WTC11 (cell line): ENCODE data around the gene ZNF609. TPM values are rescaled to one million over a fixed set of nuclear protein-coding genes. Genes with fewer than 3 reads are reported as not detected.

Experiments used
- ATAC-seq: fragments of 200-7000 bp; cut with Tn5 transposase; 2 replicates; pipeline ENCODE4 v1.10.0; 2021; ENCODE audit warnings: mild to moderate bottlenecking, moderate library complexity
- CTCF ChIA-PET: fragments of 300-600 bp; sonication (Branson Sonifier 250); formaldehyde crosslinking; loops from one replicate; lab custom pipeline; 2021; ENCODE audit warnings: antibody characterized with exemption; lab: Charles Lee
- POLR2A ChIA-PET: fragments of 350-600 bp; sonication (Branson Sonifier 250); formaldehyde crosslinking; loops from one replicate; lab custom pipeline; 2021; ENCODE audit warnings: antibody characterized with exemption; lab: Charles Lee
- DNase-seq: peaks from one replicate; pipeline ENCODE4 v3.0.0; 2021; ENCODE audit warnings: low spot score
- H3K27ac Mint-ChIP-seq: 2 replicates; pipeline ENCODE4 v1.8.0; 2021; ENCODE audit warnings: mixed read lengths
- H3K27me3 Mint-ChIP-seq: 2 replicates; pipeline ENCODE4 v1.8.0; 2021; ENCODE audit warnings: low read depth, mild to moderate bottlenecking, moderate library complexity, mixed read lengths
- H3K36me3 Mint-ChIP-seq: 2 replicates; pipeline ENCODE4 v1.8.0; 2021; ENCODE audit warnings: mixed read lengths
- H3K4me1 Mint-ChIP-seq: 2 replicates; pipeline ENCODE4 v1.8.0; 2022; ENCODE audit warnings: mixed read lengths
- H3K4me3 Mint-ChIP-seq: 2 replicates; pipeline ENCODE4 v1.8.0; 2021; ENCODE audit warnings: mild to moderate bottlenecking, moderate library complexity, mixed read lengths
- H3K9me3 Mint-ChIP-seq: 2 replicates; pipeline ENCODE4 v1.8.0; 2021; ENCODE audit warnings: mixed read lengths
- ARID4B ChIP-seq: sonication (generic); formaldehyde crosslinking; IDR thresholded peaks from 2 replicates; pipeline ENCODE4 v1.8.0; 2023; ENCODE audit warnings: missing genetic modification reagents, mild to moderate bottlenecking, borderline replicate concordance
- CBFB ChIP-seq: sonication (generic); formaldehyde crosslinking; IDR thresholded peaks from 2 replicates; pipeline ENCODE4 v1.8.1; 2022; ENCODE audit warnings: mild to moderate bottlenecking, low read depth, missing genetic modification reagents
- CREB1 ChIP-seq: sonication (generic); formaldehyde crosslinking; IDR thresholded peaks from 2 replicates; pipeline ENCODE4 v1.8.0; 2023; ENCODE audit warnings: mild to moderate bottlenecking, missing genetic modification reagents
- ELF4 ChIP-seq: sonication (generic); formaldehyde crosslinking; IDR thresholded peaks from 2 replicates; pipeline ENCODE4 v1.8.1; 2022; ENCODE audit warnings: low read depth, mild to moderate bottlenecking, moderate library complexity, missing genetic modification reagents
- FOXP4 ChIP-seq: sonication (generic); formaldehyde crosslinking; IDR thresholded peaks from 2 replicates; pipeline ENCODE4 v1.8.0; 2022; ENCODE audit warnings: mild to moderate bottlenecking, missing genetic modification reagents
- GTF2I ChIP-seq: fragments of 250-450 bp; sonication (Bioruptor Pico); conservative IDR thresholded peaks from 2 replicates; pipeline ENCODE4 v1.4.0; 2021; ENCODE audit warnings: mild to moderate bottlenecking
- MXD4 ChIP-seq: fragments of 250-450 bp; sonication (Bioruptor Pico); IDR thresholded peaks from 2 replicates; pipeline ENCODE4 v1.8.0; 2021; ENCODE audit warnings: mild to moderate bottlenecking, moderate library complexity, borderline replicate concordance
- RORB ChIP-seq: fragments of 250-450 bp; sonication (Bioruptor Pico); IDR thresholded peaks from 2 replicates; pipeline ENCODE4 v1.9.0; 2021; ENCODE audit warnings: mild to moderate bottlenecking
- SMAD3 ChIP-seq: sonication (generic); formaldehyde crosslinking; IDR thresholded peaks from 2 replicates; pipeline ENCODE4 v1.8.0; 2022; ENCODE audit warnings: missing genetic modification reagents, mild to moderate bottlenecking, borderline replicate concordance
- SMAD4 ChIP-seq: sonication (generic); formaldehyde crosslinking; IDR thresholded peaks from 2 replicates; pipeline ENCODE4 v1.8.0; 2022; ENCODE audit warnings: mild to moderate bottlenecking, missing genetic modification reagents
- ZNF121 ChIP-seq: sonication (generic); formaldehyde crosslinking; IDR thresholded peaks from 2 replicates; pipeline ENCODE4 v1.8.0; 2023; ENCODE audit warnings: missing genetic modification reagents
- ZNF263 ChIP-seq: sonication (generic); formaldehyde crosslinking; IDR thresholded peaks from 2 replicates; pipeline ENCODE4 v1.8.1; 2022; ENCODE audit warnings: low read depth, mild to moderate bottlenecking, moderate library complexity, missing genetic modification reagents
- ZNF512 ChIP-seq: sonication (generic); formaldehyde crosslinking; IDR thresholded peaks from 2 replicates; pipeline ENCODE4 v1.8.1; 2022; ENCODE audit warnings: missing genetic modification reagents, borderline replicate concordance
- total RNA-seq: library from RNA; stranded (reverse); gene quantifications from 3 replicates; pipeline ENCODE4 v1.2.3, GENCODE V29; 2021
- TF ChIP-seq, protein P1 (sequence below): sonication (generic); formaldehyde crosslinking; IDR thresholded peaks from 2 replicates; pipeline ENCODE4 v1.8.0; 2023; ENCODE audit warnings: missing genetic modification reagents
- TF ChIP-seq, protein P2 (sequence below): sonication (generic); formaldehyde crosslinking; IDR thresholded peaks from 2 replicates; pipeline ENCODE4 v1.8.0; 2023; ENCODE audit warnings: mild to moderate bottlenecking, missing genetic modification reagents
- TF ChIP-seq, protein P3 (sequence below): sonication (generic); formaldehyde crosslinking; IDR thresholded peaks from 2 replicates; pipeline ENCODE4 v1.8.0; 2022; ENCODE audit warnings: mild to moderate bottlenecking, missing genetic modification reagents
- TF ChIP-seq, protein P4 (sequence below): sonication (generic); formaldehyde crosslinking; IDR thresholded peaks from 2 replicates; pipeline ENCODE4 v1.8.0; 2022; ENCODE audit warnings: missing genetic modification reagents
- TF ChIP-seq, protein P5 (sequence below): sonication (generic); formaldehyde crosslinking; IDR thresholded peaks from 2 replicates; pipeline ENCODE4 v1.8.1; 2023; ENCODE audit warnings: mild to moderate bottlenecking, missing genetic modification reagents, moderate library complexity

ZNF609 gene
- total RNA-seq, 1 experiment from 2014 or later = 47.4 TPM

DNA sequence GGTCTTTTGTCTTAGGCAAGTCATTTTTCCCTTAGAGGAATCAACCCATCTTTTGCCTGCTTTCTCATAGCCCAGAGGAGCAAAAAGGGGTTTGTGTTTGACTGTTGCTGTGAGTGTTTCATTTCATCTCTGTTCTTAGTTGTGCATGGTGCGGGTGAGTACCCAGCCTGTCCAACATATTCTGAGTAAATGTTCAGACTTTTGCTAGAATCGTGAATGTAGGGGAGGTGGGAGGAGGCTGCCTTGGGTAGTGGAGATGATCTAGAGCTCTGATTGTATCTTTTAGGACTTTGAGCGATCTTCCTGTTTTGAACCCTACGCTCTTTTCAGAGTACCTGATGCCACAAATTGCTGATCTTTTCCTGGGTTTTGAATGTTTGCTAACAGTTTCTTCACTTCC, 123.1 kb downstream of the ZNF609 start:
- ATAC-seq (no peak), DNase-seq (no peak)
- TF ChIP-seq, protein P1, sequence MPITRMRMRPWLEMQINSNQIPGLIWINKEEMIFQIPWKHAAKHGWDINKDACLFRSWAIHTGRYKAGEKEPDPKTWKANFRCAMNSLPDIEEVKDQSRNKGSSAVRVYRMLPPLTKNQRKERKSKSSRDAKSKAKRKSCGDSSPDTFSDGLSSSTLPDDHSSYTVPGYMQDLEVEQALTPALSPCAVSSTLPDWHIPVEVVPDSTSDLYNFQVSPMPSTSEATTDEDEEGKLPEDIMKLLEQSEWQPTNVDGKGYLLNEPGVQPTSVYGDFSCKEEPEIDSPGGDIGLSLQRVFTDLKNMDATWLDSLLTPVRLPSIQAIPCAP (CRISPR knock-in tag) = no peak
- no peak for TF ChIP-seq SMAD3
- TF ChIP-seq CREB1 (CRISPR knock-in tag) = no peak
- H3K27ac Mint-ChIP-seq = peak overlapping the region; percentile 30
- H3K36me3 Mint-ChIP-seq = peaks cover 10% of the 10 kb centered on the region
- peaks cover 7% of the 10 kb centered on the region for H3K9me3 Mint-ChIP-seq
- no peaks in the 10 kb centered on the region; the same call in 1 of the 2 replicates for H3K27me3 Mint-ChIP-seq
- no peak overlapping the region for H3K4me3 Mint-ChIP-seq
- POLR2A ChIA-PET = no interaction called here
- CTCF ChIA-PET = no interaction called here
- peaks cover 27% of the 10 kb centered on the region for H3K4me1 Mint-ChIP-seq

DNA sequence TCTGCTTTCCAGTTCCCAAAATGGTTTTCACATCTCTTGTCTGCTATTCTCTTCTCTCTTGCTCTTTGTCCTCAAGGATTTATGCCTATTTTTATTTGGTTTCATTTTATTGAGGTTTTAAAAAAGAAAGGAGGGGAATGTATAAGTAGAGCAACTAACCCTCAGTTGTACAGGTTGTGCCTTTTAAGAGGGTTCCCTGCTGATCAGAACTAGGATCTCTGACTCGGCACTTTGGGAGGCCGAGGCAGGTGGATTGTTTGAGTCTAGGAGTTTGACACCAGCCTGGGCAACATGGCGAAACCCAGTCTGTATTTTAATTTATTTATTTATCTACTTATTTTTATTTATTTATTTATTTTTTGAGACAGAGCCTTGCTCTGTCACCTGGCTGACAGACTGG, 123.6 kb downstream of the ZNF609 start:
- no peak for DNase-seq
- POLR2A ChIA-PET = no interaction called here
- Mint-ChIP-seq H3K4me3 (no peak overlapping the region), H3K4me1 (peaks cover 27% of the 10 kb centered on the region), H3K27ac (peak overlapping the region; percentile 30; the same call in 1 of the 2 replicates), H3K9me3 (peaks cover 7% of the 10 kb centered on the region), H3K36me3 (peaks cover 10% of the 10 kb centered on the region), H3K27me3 (no peaks in the 10 kb centered on the region; the same call in 1 of the 2 replicates)
- ATAC-seq = no peak
- CTCF ChIA-PET = no interaction called here
- TF ChIP-seq ZNF121 (CRISPR knock-in tag) (no peak), ZNF263 (CRISPR knock-in tag) (no peak), ZNF512 (CRISPR knock-in tag) (no peak), SMAD4 (CRISPR knock-in tag) (no peak), MXD4 (CRISPR knock-in tag) (no peak), CBFB (CRISPR knock-in tag) (no peak), GTF2I (CRISPR knock-in tag) (no peak), ARID4B (CRISPR knock-in tag) (no peak), FOXP4 (no peak), ELF4 (CRISPR knock-in tag) (no peak), RORB (no peak)
- TF ChIP-seq, protein P2, sequence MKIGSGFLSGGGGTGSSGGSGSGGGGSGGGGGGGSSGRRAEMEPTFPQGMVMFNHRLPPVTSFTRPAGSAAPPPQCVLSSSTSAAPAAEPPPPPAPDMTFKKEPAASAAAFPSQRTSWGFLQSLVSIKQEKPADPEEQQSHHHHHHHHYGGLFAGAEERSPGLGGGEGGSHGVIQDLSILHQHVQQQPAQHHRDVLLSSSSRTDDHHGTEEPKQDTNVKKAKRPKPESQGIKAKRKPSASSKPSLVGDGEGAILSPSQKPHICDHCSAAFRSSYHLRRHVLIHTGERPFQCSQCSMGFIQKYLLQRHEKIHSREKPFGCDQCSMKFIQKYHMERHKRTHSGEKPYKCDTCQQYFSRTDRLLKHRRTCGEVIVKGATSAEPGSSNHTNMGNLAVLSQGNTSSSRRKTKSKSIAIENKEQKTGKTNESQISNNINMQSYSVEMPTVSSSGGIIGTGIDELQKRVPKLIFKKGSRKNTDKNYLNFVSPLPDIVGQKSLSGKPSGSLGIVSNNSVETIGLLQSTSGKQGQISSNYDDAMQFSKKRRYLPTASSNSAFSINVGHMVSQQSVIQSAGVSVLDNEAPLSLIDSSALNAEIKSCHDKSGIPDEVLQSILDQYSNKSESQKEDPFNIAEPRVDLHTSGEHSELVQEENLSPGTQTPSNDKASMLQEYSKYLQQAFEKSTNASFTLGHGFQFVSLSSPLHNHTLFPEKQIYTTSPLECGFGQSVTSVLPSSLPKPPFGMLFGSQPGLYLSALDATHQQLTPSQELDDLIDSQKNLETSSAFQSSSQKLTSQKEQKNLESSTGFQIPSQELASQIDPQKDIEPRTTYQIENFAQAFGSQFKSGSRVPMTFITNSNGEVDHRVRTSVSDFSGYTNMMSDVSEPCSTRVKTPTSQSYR = no peak
- TF ChIP-seq, protein P3, sequence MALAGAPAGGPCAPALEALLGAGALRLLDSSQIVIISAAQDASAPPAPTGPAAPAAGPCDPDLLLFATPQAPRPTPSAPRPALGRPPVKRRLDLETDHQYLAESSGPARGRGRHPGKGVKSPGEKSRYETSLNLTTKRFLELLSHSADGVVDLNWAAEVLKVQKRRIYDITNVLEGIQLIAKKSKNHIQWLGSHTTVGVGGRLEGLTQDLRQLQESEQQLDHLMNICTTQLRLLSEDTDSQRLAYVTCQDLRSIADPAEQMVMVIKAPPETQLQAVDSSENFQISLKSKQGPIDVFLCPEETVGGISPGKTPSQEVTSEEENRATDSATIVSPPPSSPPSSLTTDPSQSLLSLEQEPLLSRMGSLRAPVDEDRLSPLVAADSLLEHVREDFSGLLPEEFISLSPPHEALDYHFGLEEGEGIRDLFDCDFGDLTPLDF = no peak
- TF ChIP-seq, protein P4, sequence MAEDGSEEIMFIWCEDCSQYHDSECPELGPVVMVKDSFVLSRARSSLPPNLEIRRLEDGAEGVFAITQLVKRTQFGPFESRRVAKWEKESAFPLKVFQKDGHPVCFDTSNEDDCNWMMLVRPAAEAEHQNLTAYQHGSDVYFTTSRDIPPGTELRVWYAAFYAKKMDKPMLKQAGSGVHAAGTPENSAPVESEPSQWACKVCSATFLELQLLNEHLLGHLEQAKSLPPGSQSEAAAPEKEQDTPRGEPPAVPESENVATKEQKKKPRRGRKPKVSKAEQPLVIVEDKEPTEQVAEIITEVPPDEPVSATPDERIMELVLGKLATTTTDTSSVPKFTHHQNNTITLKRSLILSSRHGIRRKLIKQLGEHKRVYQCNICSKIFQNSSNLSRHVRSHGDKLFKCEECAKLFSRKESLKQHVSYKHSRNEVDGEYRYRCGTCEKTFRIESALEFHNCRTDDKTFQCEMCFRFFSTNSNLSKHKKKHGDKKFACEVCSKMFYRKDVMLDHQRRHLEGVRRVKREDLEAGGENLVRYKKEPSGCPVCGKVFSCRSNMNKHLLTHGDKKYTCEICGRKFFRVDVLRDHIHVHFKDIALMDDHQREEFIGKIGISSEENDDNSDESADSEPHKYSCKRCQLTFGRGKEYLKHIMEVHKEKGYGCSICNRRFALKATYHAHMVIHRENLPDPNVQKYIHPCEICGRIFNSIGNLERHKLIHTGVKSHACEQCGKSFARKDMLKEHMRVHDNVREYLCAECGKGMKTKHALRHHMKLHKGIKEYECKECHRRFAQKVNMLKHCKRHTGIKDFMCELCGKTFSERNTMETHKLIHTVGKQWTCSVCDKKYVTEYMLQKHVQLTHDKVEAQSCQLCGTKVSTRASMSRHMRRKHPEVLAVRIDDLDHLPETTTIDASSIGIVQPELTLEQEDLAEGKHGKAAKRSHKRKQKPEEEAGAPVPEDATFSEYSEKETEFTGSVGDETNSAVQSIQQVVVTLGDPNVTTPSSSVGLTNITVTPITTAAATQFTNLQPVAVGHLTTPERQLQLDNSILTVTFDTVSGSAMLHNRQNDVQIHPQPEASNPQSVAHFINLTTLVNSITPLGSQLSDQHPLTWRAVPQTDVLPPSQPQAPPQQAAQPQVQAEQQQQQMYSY = no peak
- TF ChIP-seq, protein P5, sequence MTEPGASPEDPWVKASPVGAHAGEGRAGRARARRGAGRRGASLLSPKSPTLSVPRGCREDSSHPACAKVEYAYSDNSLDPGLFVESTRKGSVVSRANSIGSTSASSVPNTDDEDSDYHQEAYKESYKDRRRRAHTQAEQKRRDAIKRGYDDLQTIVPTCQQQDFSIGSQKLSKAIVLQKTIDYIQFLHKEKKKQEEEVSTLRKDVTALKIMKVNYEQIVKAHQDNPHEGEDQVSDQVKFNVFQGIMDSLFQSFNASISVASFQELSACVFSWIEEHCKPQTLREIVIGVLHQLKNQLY (CRISPR knock-in tag) = no peak
